Gastrocnemius medialis (tissue), 4 donors: Measurements from ENCODE around the gene TNS1.

ENCODE experiments used
- POLR2A ChIP-seq, 2 donors: fragments of 450-650 bp; IDR thresholded peaks; one replicate each; pipeline ENCODE4 v1.6.1; 2017; ENCODE audit warnings: antibody characterized with exemption in 2 of 2, mild to moderate bottlenecking in 2 of 2, moderate library complexity in 2 of 2
- TF ChIP-seq, protein P1 (sequence below), 5 experiments: fragments of 450-650 bp in 3 of 5; fragments of 200-600 bp in 2 of 5; sonication (generic) in 2 of 5; IDR thresholded peaks in 4 of 5; conservative IDR thresholded peaks in 1 of 5; 1 replicate in 4 of 5; 2 replicates in 1 of 5; pipeline ENCODE4 v1.5.1; 2016 to 2019; ENCODE audit warnings: antibody characterized with exemption in 5 of 5, mild to moderate bottlenecking in 3 of 5, moderate library complexity in 3 of 5

DNA sequence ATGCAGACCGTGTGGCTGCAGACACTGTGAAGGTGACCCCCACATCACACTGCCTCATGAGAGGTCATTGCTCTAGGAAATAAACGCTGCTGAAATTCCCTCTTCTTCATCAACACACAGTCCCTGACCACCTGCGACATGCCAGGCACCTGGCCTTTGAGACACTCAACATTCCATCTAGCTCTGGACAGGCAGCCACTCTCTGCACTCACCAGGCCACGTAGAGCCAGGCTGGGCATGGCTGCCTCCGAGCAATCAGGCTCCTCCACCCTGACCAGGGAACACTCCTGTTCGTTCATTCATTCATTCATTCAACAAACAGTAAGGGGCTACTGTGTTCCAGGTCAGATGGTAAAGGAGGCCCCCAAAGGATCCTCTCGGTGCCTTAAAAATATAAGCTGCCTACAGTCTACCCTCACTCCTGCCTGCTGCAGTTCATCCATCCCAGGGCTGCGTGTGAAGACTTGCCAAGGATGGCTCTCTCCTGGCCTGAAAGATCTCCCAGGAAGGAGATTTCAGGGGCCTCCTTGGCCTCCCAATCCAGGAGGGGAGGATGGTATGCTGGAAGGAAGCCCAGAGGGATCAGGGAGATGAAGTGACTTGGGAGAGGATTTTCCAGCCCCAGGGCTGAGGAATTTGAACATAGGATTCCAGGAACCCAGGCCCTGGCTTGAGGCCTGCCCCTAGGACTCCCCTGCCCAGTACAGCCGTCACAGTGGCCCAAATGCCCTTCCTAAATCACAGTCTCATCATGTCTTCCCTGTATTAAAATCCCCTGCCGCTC is 66.7 kb downstream of the TNS1 start:
- TF ChIP-seq, protein P1, sequence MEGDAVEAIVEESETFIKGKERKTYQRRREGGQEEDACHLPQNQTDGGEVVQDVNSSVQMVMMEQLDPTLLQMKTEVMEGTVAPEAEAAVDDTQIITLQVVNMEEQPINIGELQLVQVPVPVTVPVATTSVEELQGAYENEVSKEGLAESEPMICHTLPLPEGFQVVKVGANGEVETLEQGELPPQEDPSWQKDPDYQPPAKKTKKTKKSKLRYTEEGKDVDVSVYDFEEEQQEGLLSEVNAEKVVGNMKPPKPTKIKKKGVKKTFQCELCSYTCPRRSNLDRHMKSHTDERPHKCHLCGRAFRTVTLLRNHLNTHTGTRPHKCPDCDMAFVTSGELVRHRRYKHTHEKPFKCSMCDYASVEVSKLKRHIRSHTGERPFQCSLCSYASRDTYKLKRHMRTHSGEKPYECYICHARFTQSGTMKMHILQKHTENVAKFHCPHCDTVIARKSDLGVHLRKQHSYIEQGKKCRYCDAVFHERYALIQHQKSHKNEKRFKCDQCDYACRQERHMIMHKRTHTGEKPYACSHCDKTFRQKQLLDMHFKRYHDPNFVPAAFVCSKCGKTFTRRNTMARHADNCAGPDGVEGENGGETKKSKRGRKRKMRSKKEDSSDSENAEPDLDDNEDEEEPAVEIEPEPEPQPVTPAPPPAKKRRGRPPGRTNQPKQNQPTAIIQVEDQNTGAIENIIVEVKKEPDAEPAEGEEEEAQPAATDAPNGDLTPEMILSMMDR (IDR thresholded peaks at IDR 0.05 in 4 of 5, conservative IDR thresholded peaks at IDR 0.05 in 1 of 5): no peak
- TF ChIP-seq POLR2A (IDR thresholded peaks at IDR 0.05): no peak
